ENCODE results near the gene SPDEF. TPM values are rescaled to one million over a fixed set of nuclear protein-coding genes. Genes with fewer than 3 reads are reported as not detected.

SPDEF gene
- total and polyA plus RNA-seq, 2 of the 13 experiments (the other 11 are each of a cell fraction or from before 2014, with no cell fraction given) = not detected

GRCh38 chr6:34526992-34527728 lies 29.0 kb downstream of the SPDEF start (continued):
- peak; percentile 71 for TF ChIP-seq FOXC1 (CRISPR knock-in tag; IDR thresholded peaks at IDR 0.05; ENCODE audit: borderline replicate concordance)
- TF ChIP-seq EEA1 (CRISPR knock-in tag; IDR thresholded peaks at IDR 0.05; ENCODE audit: borderline replicate concordance) = peak; percentile 50; the same call in 1 of the 2 replicates
- 0 out of 2 replicates have a peak, but pooled peaks have one; percentile 33 for TF ChIP-seq BORCS8-MEF2B (CRISPR knock-in tag; IDR thresholded peaks at IDR 0.05)
- peak; percentile 56; the same call in 1 of the 2 replicates for TF ChIP-seq ZFY (CRISPR knock-in tag; IDR thresholded peaks at IDR 0.05)
- peak; percentile 75; the same call in 1 of the 2 replicates for TF ChIP-seq ZNF788 (CRISPR knock-in tag; IDR thresholded peaks at IDR 0.05; ENCODE audit: borderline replicate concordance)
- peak; percentile 78; the same call in 1 of the 2 replicates for TF ChIP-seq MXD4 (CRISPR knock-in tag; IDR thresholded peaks at IDR 0.05)
- TF ChIP-seq ARID5B (CRISPR knock-in tag; IDR thresholded peaks at IDR 0.05) = peak; percentile 63; the same call in 1 of the 2 replicates
- TF ChIP-seq ATF7-NPFF (CRISPR knock-in tag; IDR thresholded peaks at IDR 0.05; ENCODE audit: low read depth) = peak; percentile 43; the same call in 1 of the 2 replicates
- TF ChIP-seq YY1 (IDR thresholded peaks at IDR 0.05; ENCODE audit: insufficient read depth, insufficient replicate concordance, low read depth, low read length) = peak; percentile 62
- no peak for TF ChIP-seq ZNF670 (CRISPR knock-in tag; IDR thresholded peaks at IDR 0.05; ENCODE audit: borderline replicate concordance)
- peak; percentile 58; the same call in 1 of the 2 replicates for TF ChIP-seq ZNF501 (CRISPR knock-in tag; IDR thresholded peaks at IDR 0.05)
- TF ChIP-seq, protein P1, sequence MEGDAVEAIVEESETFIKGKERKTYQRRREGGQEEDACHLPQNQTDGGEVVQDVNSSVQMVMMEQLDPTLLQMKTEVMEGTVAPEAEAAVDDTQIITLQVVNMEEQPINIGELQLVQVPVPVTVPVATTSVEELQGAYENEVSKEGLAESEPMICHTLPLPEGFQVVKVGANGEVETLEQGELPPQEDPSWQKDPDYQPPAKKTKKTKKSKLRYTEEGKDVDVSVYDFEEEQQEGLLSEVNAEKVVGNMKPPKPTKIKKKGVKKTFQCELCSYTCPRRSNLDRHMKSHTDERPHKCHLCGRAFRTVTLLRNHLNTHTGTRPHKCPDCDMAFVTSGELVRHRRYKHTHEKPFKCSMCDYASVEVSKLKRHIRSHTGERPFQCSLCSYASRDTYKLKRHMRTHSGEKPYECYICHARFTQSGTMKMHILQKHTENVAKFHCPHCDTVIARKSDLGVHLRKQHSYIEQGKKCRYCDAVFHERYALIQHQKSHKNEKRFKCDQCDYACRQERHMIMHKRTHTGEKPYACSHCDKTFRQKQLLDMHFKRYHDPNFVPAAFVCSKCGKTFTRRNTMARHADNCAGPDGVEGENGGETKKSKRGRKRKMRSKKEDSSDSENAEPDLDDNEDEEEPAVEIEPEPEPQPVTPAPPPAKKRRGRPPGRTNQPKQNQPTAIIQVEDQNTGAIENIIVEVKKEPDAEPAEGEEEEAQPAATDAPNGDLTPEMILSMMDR (CRISPR knock-in tag; IDR thresholded peaks at IDR 0.05) = peak; percentile 98
- TF ChIP-seq FOSL2 (CRISPR knock-in tag; IDR thresholded peaks at IDR 0.05) = peak; percentile 70
- TF ChIP-seq, protein P2, sequence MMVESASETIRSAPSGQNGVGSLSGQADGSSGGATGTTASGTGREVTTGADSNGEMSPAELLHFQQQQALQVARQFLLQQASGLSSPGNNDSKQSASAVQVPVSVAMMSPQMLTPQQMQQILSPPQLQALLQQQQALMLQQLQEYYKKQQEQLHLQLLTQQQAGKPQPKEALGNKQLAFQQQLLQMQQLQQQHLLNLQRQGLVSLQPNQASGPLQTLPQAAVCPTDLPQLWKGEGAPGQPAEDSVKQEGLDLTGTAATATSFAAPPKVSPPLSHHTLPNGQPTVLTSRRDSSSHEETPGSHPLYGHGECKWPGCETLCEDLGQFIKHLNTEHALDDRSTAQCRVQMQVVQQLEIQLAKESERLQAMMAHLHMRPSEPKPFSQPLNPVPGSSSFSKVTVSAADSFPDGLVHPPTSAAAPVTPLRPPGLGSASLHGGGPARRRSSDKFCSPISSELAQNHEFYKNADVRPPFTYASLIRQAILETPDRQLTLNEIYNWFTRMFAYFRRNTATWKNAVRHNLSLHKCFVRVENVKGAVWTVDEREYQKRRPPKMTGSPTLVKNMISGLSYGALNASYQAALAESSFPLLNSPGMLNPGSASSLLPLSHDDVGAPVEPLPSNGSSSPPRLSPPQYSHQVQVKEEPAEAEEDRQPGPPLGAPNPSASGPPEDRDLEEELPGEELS (CRISPR knock-in tag; IDR thresholded peaks at IDR 0.05) = no peak
- TF ChIP-seq HDAC1 (CRISPR knock-in tag; IDR thresholded peaks at IDR 0.05) = 0 out of 2 replicates have a peak, but pooled peaks have one; percentile 28
- peak; percentile 26; the same call in 1 of the 2 replicates for TF ChIP-seq PHF8 (CRISPR knock-in tag; IDR thresholded peaks at IDR 0.05)
- 0 out of 2 replicates have a peak, but pooled peaks have one; percentile 49 for TF ChIP-seq ZNF724P (CRISPR knock-in tag; IDR thresholded peaks at IDR 0.05; ENCODE audit: borderline replicate concordance)
- TF ChIP-seq ZMYM4 (CRISPR knock-in tag; IDR thresholded peaks at IDR 0.05) = peak; percentile 70; the same call in 1 of the 2 replicates
- TF ChIP-seq SP5 (CRISPR knock-in tag; IDR thresholded peaks at IDR 0.05; ENCODE audit: borderline replicate concordance, low read depth) = peak; percentile 86

Measured in HepG2 (cell line).